GM10248 (cell line): ENCODE results near the gene CDAN1.
A peak's percentile ranks its signal among the peaks of the same experiment; 100 is the strongest.

Experiments used
- CTCF ChIA-PET: fragments of 300-600 bp; sonication (Branson Sonifier 250); formaldehyde crosslinking; extraction: SDS; loops from one replicate; lab custom pipeline; 2021; ENCODE audit warnings: antibody characterized with exemption; lab: Yijun Ruan, JAX
- POLR2A ChIA-PET: fragments of 350-650 bp; sonication (Branson Sonifier 250); formaldehyde crosslinking; extraction: SDS; loops from one replicate; lab custom pipeline; 2020; ENCODE audit warnings: antibody characterized with exemption; lab: Yijun Ruan, JAX
- DNase-seq: peaks from one replicate; pipeline ENCODE4 v3.0.0; 2012; ENCODE audit errors: extremely low spot score
- CTCF ChIP-seq: IDR thresholded peaks from 2 replicates; pipeline ENCODE4 v1.5.1; 2012; ENCODE audit warnings: mild to moderate bottlenecking, low read depth; ENCODE audit errors: extremely low read depth, missing control alignments, control extremely low read depth

Gene CDAN1

GRCh38 chr15:42744195-42744594 is 7.3 kb upstream of the CDAN1 start:
- no peak for DNase-seq
- TF ChIP-seq CTCF: no peak
- CTCF ChIA-PET: no interaction called here
- POLR2A ChIA-PET: no interaction called here

GRCh38 chr15:42742149-42742548 is 5.2 kb upstream of the CDAN1 start:
- TF ChIP-seq CTCF: no peak
- ChIA-PET POLR2A (no interaction called here), CTCF (interaction anchor here (1.1 kb wide), 1 partner anchor 15 kb away, joined by 4 read pairs; no protein-coding TSS in a partner anchor)
- no peak for DNase-seq

GRCh38 chr15:42741710-42742109 is 4.8 kb upstream of the CDAN1 start:
- ChIA-PET CTCF (interaction anchor here (1.1 kb wide), 1 partner anchor 15 kb away, joined by 4 read pairs; no protein-coding TSS in a partner anchor), POLR2A (no interaction called here)
- no peak for DNase-seq
- TF ChIP-seq CTCF: no peak

- POLR2A ChIA-PET: no interaction called here
- CTCF ChIA-PET: interaction anchor here (0.6 kb wide), 1 partner anchor 178 kb away, joined by 3 read pairs; no protein-coding TSS in a partner anchor
- no peak for TF ChIP-seq CTCF
- no peak for DNase-seq
These were observed 801 bp upstream of the CDAN1 start for GRCh38 chr15:42737529-42738328.

- peak; percentile 65 for DNase-seq
- TF ChIP-seq CTCF: no peak
- POLR2A ChIA-PET: interaction anchor here (0.5 kb wide), 1 partner anchor 883 kb away, joined by 4 read pairs; no protein-coding TSS in a partner anchor
- CTCF ChIA-PET: interaction anchor here (1.0 to 1.7 kb wide), 3 partner anchors 13 to 30 kb away, joined by 3 to 7 read pairs (median 3); no protein-coding TSS in a partner anchor
These were observed 643 bp downstream of the CDAN1 start for GRCh38 chr15:42736178-42736792.

- ChIA-PET CTCF (interaction anchor here (1.0 to 1.7 kb wide), 3 partner anchors 13 to 29 kb away, joined by 3 to 7 read pairs (median 3); no protein-coding TSS in a partner anchor), POLR2A (interaction anchor here (0.5 kb wide), 1 partner anchor 882 kb away, joined by 4 read pairs; no protein-coding TSS in a partner anchor)
- DNase-seq: no peak
- TF ChIP-seq CTCF: no peak
These were observed 1.4 kb downstream of the CDAN1 start for GRCh38 chr15:42735382-42736165.
